ENCODE measurements around the gene CRKL. TPM values are rescaled to one million over a fixed set of nuclear protein-coding genes. Genes with fewer than 3 reads are reported as not detected.

Gene CRKL
- total RNA-seq, 1 donor from 2014 or later, result 91.0 TPM

DNA sequence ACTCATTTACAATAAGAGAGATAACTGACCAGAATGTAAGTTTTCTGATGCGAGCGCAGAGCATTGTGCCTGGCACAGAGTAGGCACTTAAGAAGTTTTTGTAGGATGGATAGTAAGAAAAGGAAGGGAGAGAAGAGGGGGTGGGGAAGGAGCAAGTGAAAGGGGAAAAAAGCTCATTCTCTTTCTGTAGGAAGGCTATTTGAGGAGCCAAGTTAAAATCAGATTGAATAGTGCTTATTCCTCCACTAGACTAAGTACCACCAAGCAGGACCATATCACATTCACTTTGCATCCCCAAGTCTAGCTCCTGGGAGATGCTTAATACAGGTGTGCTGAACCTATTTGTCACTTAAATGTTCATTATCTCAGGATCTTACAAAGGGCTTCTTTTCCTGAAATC lies 14.1 kb upstream of the CRKL start:
- no peak overlapping the region for H3K4me2 ChIP-seq
- no peaks in the 10 kb centered on the region for H3K36me3 Mint-ChIP-seq
- H3K4me1 Mint-ChIP-seq, result no peaks in the 10 kb centered on the region
- H2AFZ ChIP-seq (replicated peaks), result no peak overlapping the region
- H3K79me2 ChIP-seq (ENCODE audit: low read depth), result no peaks in the 10 kb centered on the region
- H3K27me3 Mint-ChIP-seq (ENCODE audit: insufficient read depth, low read depth), result peaks cover 5% of the 10 kb centered on the region
- no peaks in the 10 kb centered on the region for H3K9me3 Mint-ChIP-seq
- no peak overlapping the region for H3K27ac ChIP-seq
- H3K4me3 Mint-ChIP-seq, result no peak overlapping the region
- H3K27ac Mint-ChIP-seq, result no peak overlapping the region
- H3F3A ChIP-seq (ENCODE audit: low read depth), result no peaks in the 10 kb centered on the region
- H3K36me3 ChIP-seq, result no peaks in the 10 kb centered on the region
- TF ChIP-seq, protein P1, sequence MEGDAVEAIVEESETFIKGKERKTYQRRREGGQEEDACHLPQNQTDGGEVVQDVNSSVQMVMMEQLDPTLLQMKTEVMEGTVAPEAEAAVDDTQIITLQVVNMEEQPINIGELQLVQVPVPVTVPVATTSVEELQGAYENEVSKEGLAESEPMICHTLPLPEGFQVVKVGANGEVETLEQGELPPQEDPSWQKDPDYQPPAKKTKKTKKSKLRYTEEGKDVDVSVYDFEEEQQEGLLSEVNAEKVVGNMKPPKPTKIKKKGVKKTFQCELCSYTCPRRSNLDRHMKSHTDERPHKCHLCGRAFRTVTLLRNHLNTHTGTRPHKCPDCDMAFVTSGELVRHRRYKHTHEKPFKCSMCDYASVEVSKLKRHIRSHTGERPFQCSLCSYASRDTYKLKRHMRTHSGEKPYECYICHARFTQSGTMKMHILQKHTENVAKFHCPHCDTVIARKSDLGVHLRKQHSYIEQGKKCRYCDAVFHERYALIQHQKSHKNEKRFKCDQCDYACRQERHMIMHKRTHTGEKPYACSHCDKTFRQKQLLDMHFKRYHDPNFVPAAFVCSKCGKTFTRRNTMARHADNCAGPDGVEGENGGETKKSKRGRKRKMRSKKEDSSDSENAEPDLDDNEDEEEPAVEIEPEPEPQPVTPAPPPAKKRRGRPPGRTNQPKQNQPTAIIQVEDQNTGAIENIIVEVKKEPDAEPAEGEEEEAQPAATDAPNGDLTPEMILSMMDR (IDR thresholded peaks at IDR 0.05), result no peak
- TF ChIP-seq EZH2 (IDR thresholded peaks at IDR 0.05) (no peak), EZH2phosphoT487 (IDR thresholded peaks at IDR 0.05) (no peak)
- no peak overlapping the region for H3K4me3 ChIP-seq
- no peak for DNase-seq (ENCODE audit: low spot score)
- no peaks in the 10 kb centered on the region for H3K9me3 ChIP-seq (ENCODE audit: low read depth)
- H3K9ac ChIP-seq, result no peak overlapping the region
- no peaks in the 10 kb centered on the region for H3K4me1 ChIP-seq
- no peaks in the 10 kb centered on the region for H3K27me3 ChIP-seq
- H4K20me1 ChIP-seq (ENCODE audit: low read depth), result no peaks in the 10 kb centered on the region

DNA sequence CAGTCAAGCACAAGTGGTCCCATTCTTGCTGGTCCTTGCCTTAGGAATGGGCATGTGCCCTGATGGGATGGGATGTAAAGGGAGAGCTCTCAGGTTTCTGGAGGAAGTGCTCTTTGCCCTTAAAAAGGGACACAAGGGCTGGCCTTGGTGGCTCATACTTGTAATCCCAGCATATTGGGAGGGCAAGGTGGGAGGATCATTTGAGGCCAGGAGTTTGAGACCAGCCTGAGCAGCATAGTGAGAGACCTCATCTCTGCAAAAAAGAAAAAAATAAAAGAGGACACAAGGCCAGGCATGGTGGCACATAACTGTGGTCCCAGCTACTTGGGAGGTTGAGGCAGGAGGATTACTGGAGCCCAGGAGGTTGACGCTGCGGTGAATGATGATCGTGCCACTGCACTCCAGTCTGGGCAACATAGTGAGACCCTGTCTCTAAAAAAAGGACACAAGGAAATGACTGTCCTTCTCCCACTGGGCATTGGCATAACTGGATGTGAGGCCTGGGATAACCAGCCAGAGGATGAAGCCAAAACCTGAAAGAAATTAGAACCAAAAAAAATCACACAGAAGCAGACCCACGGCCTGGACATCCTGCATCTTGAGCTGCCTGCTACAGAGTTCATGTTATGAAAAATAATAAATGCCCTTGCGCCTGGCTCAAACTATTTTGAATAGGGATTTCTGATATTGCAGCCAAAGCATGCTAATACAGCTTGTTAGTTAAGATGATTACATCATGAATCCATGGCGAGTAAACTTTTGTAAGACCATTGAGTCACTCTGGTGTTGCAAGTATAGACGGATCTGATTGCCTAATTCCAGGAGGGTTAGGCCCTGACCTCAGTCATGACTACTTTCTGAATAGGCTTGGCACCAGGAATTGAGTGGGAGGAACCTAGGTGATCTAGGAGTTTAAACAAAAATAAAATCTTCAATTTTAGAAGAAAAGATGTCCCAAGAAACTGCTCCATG lies 12.9 kb upstream of the CRKL start:
- Histone ChIP-seq H3K9me3 (ENCODE audit: low read depth) (no peaks in the 10 kb centered on the region), H3K79me2 (ENCODE audit: low read depth) (no peaks in the 10 kb centered on the region), H2AFZ (replicated peaks) (no peak overlapping the region), H3F3A (ENCODE audit: low read depth) (no peaks in the 10 kb centered on the region), H3K27ac (no peak overlapping the region), H3K4me2 (no peak overlapping the region), H3K9ac (no peak overlapping the region), H3K4me1 (no peaks in the 10 kb centered on the region), H3K4me3 (no peak overlapping the region), H3K36me3 (no peaks in the 10 kb centered on the region), H4K20me1 (ENCODE audit: low read depth) (no peaks in the 10 kb centered on the region), H3K27me3 (no peaks in the 10 kb centered on the region)
- Mint-ChIP-seq H3K27me3 (ENCODE audit: insufficient read depth, low read depth) (peaks cover 5% of the 10 kb centered on the region), H3K4me3 (no peak overlapping the region), H3K9me3 (no peaks in the 10 kb centered on the region), H3K36me3 (no peaks in the 10 kb centered on the region), H3K27ac (peak overlapping the region; percentile 58), H3K4me1 (no peaks in the 10 kb centered on the region)
- TF ChIP-seq, protein P1 (IDR thresholded peaks at IDR 0.05), result no peak
- no peak for TF ChIP-seq EZH2phosphoT487 (IDR thresholded peaks at IDR 0.05)
- TF ChIP-seq EZH2 (IDR thresholded peaks at IDR 0.05), result no peak
- DNase-seq (ENCODE audit: low spot score), result no peak

DNA sequence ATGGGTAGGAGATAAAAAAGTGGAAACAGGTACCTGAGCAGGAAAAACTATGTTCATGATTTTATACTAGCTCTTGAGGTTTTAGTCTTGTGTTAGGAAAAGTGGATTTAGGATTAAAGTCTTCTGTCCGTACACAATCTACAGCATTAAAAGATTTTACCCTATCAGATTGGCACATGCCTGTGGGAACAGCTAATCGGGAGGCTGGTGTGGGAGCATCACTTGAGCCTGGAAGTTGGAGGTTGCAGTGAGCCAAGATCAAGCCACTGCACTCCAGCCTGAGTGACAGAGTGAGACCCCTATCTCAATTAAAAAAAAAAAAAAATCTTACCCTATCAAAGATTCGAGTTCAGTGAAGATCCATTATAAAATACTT lies 12.2 kb upstream of the CRKL start:
- H3K9ac ChIP-seq, result no peak overlapping the region
- no peak overlapping the region for H3K4me2 ChIP-seq
- Mint-ChIP-seq H3K9me3 (no peaks in the 10 kb centered on the region), H3K4me1 (no peaks in the 10 kb centered on the region), H3K27me3 (ENCODE audit: insufficient read depth, low read depth) (peaks cover 5% of the 10 kb centered on the region), H3K4me3 (no peak overlapping the region), H3K36me3 (no peaks in the 10 kb centered on the region), H3K27ac (peak overlapping the region; percentile 58)
- no peak overlapping the region for H2AFZ ChIP-seq (replicated peaks)
- H3K27me3 ChIP-seq, result no peaks in the 10 kb centered on the region
- no peaks in the 10 kb centered on the region for H3K79me2 ChIP-seq (ENCODE audit: low read depth)
- H3K27ac ChIP-seq, result no peak overlapping the region
- DNase-seq (ENCODE audit: low spot score), result no peak
- no peaks in the 10 kb centered on the region for H4K20me1 ChIP-seq (ENCODE audit: low read depth)
- no peak overlapping the region for H3K4me3 ChIP-seq
- H3K4me1 ChIP-seq, result no peaks in the 10 kb centered on the region
- H3F3A ChIP-seq (ENCODE audit: low read depth), result no peaks in the 10 kb centered on the region
- H3K36me3 ChIP-seq, result no peaks in the 10 kb centered on the region
- no peak for TF ChIP-seq EZH2phosphoT487 (IDR thresholded peaks at IDR 0.05)
- TF ChIP-seq, protein P1 (IDR thresholded peaks at IDR 0.05), result no peak
- TF ChIP-seq EZH2 (IDR thresholded peaks at IDR 0.05), result no peak
- no peaks in the 10 kb centered on the region for H3K9me3 ChIP-seq (ENCODE audit: low read depth)

All from neural progenitor cell (in vitro differentiated cells).